ENCODE measurements around the gene STAG3.

- TF ChIP-seq SMC3 (IDR thresholded peaks at IDR 0.05; ENCODE audit: low read depth, low read length) (no peak), RAD21 (IDR thresholded peaks at IDR 0.05; ENCODE audit: low read length) (no peak), POLR2A (IDR thresholded peaks at IDR 0.05; ENCODE audit: low read depth, low read length) (no peak), USF2 (IDR thresholded peaks at IDR 0.05; ENCODE audit: low read depth, low read length) (no peak), CHD1 (IDR thresholded peaks at IDR 0.05; ENCODE audit: low read depth, low read length) (no peak), RFX5 (IDR thresholded peaks at IDR 0.05; ENCODE audit: low read depth, low read length) (no peak), CEBPB (IDR thresholded peaks at IDR 0.05; ENCODE audit: low read depth, low read length) (no peak), FOS (IDR thresholded peaks at IDR 0.05; ENCODE audit: low read depth, low read length) (no peak), MAFK (IDR thresholded peaks at IDR 0.05; ENCODE audit: low read depth, low read length) (no peak)
- TF ChIP-seq, protein P1, sequence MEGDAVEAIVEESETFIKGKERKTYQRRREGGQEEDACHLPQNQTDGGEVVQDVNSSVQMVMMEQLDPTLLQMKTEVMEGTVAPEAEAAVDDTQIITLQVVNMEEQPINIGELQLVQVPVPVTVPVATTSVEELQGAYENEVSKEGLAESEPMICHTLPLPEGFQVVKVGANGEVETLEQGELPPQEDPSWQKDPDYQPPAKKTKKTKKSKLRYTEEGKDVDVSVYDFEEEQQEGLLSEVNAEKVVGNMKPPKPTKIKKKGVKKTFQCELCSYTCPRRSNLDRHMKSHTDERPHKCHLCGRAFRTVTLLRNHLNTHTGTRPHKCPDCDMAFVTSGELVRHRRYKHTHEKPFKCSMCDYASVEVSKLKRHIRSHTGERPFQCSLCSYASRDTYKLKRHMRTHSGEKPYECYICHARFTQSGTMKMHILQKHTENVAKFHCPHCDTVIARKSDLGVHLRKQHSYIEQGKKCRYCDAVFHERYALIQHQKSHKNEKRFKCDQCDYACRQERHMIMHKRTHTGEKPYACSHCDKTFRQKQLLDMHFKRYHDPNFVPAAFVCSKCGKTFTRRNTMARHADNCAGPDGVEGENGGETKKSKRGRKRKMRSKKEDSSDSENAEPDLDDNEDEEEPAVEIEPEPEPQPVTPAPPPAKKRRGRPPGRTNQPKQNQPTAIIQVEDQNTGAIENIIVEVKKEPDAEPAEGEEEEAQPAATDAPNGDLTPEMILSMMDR (conservative IDR thresholded peaks at IDR 0.05; ENCODE audit: low read depth, low read length) = no peak
Measured at GRCh38 chr7:100171087-100171681, 6.5 kb upstream of the STAG3 start.

Data from IMR-90 (cell line).